Mucosa of descending colon (tissue), 3 donors: ENCODE data around the gene CDK6. TPM values are rescaled to one million over a fixed set of nuclear protein-coding genes. Genes with fewer than 3 reads are reported as not detected.

Source experiments
- ATAC-seq: fragments of 200-7000 bp; cut with Tn5 transposase; one replicate; pipeline ENCODE4 v1.9.1; 2020; ENCODE audit warnings: mild to moderate bottlenecking, moderate library complexity
- DNase-seq, 3 donors: peaks; one replicate each; pipeline ENCODE4 v3.0.0-alpha.2; 2020
- H3K36me3 ChIP-seq: fragments of 200-600 bp; one replicate; pipeline ENCODE4 v1.8.0; 2021; ENCODE audit warnings: low read depth, mild to moderate bottlenecking
- H3K4me1 ChIP-seq: fragments of 200-600 bp; one replicate; pipeline ENCODE4 v1.8.0; 2021; ENCODE audit warnings: low read depth, mild to moderate bottlenecking
- H3K4me3 ChIP-seq: fragments of 200-600 bp; one replicate; pipeline ENCODE4 v1.8.0; 2021; ENCODE audit warnings: mild to moderate bottlenecking
- H3K9me3 ChIP-seq: fragments of 200-600 bp; one replicate; pipeline ENCODE4 v1.8.0; 2021; ENCODE audit warnings: mild to moderate bottlenecking
- intact Hi-C, 2 donors: fragments of 100-400 bp; cut with DNase I in 1 of 2; cut with micrococcal nuclease in 1 of 2; formaldehyde crosslinking; loops; one replicate each; pipeline versions ENCODE4 v1.11.0 to v1.11.1; 2022; cut with DNase I, micrococcal nuclease
- total RNA-seq, 3 donors: library from RNA; stranded (reverse); fragmentation: NEBNext Ultra II Directional in 2 of 3; extraction: Animal tissue kit (Norgen Biotek cat#: 25700) in 2 of 3; gene quantifications; one replicate each; pipeline versions ENCODE4 v1.2.1 to v1.2.4, GENCODE V29; 2021 to 2023
- TF ChIP-seq, protein P1 (sequence below): fragments of 200-600 bp; IDR thresholded peaks from one replicate; pipeline ENCODE4 v1.8.0; 2022; ENCODE audit warnings: antibody characterized with exemption, mild to moderate bottlenecking
- donor health status: DM: no; HTN: no; CAD: no; lungs with moderate emphysema.
- donor health status: DM: no; HTN: no; CAD: no.
- donor health status: DM: no; HTN: yes; CAD: no.

The CDK6 gene
- total RNA-seq, 3 donors from 2014 or later, result 23.4 to 52.4 (median 33.1) TPM

DNA sequence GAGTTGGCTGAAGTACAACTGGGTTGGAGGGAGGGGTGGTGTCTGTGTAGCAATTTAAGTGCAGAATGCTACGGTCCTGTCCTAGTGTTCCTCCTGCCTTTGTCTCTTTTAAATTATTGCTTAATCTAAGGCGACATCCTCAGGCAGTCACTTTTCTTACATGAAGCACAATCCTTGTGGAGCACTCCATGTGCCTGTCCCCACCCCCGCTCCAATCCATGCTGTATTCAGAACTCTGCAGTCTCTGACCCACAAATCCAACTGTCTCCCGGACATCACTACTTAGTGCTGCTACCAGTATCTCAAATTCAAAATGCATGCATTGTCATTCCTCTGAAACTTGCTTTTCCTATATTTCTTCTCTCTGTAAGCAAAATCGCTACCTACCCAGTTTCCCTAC lies 154.7 kb downstream of the CDK6 start:
- intact Hi-C loops, result loop anchor here in 1 of 2 donors (10.0 kb wide), 1 partner anchor 57 kb away; no protein-coding TSS in a partner anchor
- no peak for DNase-seq
- Histone ChIP-seq H3K4me3 (no peak overlapping the region), H3K4me1 (peaks cover 26% of the 10 kb centered on the region), H3K9me3 (no peaks in the 10 kb centered on the region), H3K36me3 (no peaks in the 10 kb centered on the region)
- no peak for ATAC-seq
- TF ChIP-seq, protein P1, sequence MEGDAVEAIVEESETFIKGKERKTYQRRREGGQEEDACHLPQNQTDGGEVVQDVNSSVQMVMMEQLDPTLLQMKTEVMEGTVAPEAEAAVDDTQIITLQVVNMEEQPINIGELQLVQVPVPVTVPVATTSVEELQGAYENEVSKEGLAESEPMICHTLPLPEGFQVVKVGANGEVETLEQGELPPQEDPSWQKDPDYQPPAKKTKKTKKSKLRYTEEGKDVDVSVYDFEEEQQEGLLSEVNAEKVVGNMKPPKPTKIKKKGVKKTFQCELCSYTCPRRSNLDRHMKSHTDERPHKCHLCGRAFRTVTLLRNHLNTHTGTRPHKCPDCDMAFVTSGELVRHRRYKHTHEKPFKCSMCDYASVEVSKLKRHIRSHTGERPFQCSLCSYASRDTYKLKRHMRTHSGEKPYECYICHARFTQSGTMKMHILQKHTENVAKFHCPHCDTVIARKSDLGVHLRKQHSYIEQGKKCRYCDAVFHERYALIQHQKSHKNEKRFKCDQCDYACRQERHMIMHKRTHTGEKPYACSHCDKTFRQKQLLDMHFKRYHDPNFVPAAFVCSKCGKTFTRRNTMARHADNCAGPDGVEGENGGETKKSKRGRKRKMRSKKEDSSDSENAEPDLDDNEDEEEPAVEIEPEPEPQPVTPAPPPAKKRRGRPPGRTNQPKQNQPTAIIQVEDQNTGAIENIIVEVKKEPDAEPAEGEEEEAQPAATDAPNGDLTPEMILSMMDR, result no peak

DNA sequence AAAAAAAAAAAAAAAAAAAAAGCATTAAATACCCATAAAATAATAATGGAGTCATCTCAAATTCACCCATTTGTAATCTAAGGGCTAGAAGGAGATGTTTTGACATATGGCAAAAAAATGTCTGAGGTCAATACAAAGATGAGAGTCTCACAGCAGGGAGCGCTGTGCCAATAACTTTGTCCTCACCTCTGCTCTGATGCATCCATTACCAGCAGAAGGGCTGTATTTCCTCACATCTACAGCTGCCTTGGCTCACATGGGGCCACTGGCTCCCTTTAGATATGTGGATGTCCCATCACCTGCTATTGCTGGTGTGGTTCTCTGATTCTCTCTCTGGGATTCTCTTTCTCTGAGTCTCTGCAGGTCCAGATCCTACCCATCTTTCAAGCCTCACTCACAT lies 155.9 kb downstream of the CDK6 start:
- Histone ChIP-seq H3K4me1 (peaks cover 26% of the 10 kb centered on the region), H3K36me3 (no peaks in the 10 kb centered on the region), H3K4me3 (no peak overlapping the region), H3K9me3 (no peaks in the 10 kb centered on the region)
- TF ChIP-seq, protein P1, result no peak
- DNase-seq (no peak), ATAC-seq (no peak)
- intact Hi-C loops, result loop anchor here in 1 of 2 donors (10.0 kb wide), 1 partner anchor 56 kb away; no protein-coding TSS in a partner anchor

DNA sequence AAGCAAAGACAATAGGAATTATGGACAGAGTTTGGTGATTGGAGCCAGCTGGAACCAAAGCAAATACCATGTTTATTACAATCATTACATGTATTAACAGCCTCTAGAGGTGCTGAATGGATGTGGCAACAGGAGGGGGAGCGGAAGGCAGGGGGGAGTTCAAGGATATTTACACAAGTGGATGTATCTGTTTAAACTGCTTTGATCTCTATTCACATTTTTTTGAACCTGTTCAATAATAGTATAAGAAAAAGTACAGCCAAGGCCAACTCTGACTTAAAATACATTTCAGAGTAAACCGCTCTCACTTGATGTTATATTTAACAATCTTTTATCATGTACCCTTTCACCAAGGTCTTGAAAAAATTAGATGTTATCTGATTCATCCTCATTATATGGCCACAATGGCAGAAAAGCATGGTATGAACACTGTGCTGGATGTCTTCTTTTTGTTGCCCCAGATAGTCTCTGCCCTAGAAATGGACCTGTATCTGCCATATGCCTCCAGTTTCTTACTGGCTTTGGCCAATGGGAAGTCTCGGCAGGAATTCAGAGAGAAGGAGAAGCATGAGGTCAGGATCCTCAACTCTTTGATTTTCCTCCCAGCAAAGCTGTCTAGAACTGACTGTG lies 158.0 kb downstream of the CDK6 start:
- no peaks in the 10 kb centered on the region for H3K36me3 ChIP-seq
- ATAC-seq (no peak), DNase-seq (no peak)
- no peak overlapping the region for H3K4me3 ChIP-seq
- intact Hi-C loops, result no loop called here
- TF ChIP-seq, protein P1, result no peak
- H3K9me3 ChIP-seq, result no peaks in the 10 kb centered on the region
- peaks cover 17% of the 10 kb centered on the region for H3K4me1 ChIP-seq

DNA sequence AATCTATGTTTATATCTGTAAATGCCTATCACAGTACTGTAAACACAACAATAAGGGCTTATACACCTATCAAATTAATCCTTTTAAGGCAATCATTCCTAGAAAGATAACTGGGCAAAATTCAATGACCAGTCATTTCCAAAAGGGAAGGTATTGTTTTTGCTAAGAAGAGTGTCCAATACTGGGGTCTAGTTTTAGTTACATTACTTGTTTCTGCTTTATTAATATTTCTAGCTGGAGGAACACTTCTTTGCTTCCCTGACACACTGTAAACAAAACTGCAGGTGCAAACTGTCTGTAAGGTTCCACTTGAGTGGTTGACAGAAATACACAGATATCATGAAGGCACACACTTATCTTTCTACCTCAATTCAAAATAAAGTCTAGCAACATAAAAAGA lies 162.0 kb downstream of the CDK6 start:
- Histone ChIP-seq H3K4me1 (no peaks in the 10 kb centered on the region), H3K4me3 (no peak overlapping the region), H3K9me3 (no peaks in the 10 kb centered on the region), H3K36me3 (no peaks in the 10 kb centered on the region)
- intact Hi-C loops, result no loop called here
- ATAC-seq (no peak), DNase-seq (no peak)
- TF ChIP-seq, protein P1, result no peak

DNA sequence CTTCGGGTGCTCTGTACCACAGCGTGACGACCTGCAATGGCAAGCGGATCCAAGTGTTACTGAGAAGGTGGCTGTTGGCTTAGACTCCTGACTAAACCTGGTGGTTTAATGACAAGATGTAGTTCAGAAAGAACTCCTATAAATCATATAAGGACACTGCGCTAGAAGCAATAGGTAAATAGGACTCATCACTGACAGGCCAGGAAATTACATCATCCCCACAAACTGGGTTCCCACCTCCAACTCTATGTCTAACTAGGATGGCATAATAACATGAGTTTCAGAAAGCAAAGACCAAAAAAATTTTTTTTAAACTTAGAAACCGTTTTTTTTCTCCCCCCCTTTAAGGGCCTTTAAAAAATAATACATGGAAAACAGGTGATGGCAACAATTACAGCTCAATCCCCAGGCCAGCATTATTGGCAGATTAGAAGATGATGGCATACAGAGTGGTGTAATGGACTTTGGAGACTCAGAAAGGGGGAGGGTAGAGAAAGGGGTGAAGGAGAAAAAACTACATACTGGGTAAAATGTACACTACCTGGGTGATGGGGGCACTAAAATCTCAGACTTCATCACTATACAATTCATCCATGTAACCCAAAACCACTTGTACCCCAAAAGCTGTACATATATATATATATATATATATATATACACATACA lies 164.7 kb downstream of the CDK6 start:
- no peak for DNase-seq
- H3K9me3 ChIP-seq, result no peaks in the 10 kb centered on the region
- no peak for ATAC-seq
- no peaks in the 10 kb centered on the region for H3K36me3 ChIP-seq
- H3K4me1 ChIP-seq, result no peaks in the 10 kb centered on the region
- intact Hi-C loops, result no loop called here
- no peak overlapping the region for H3K4me3 ChIP-seq
- TF ChIP-seq, protein P1, result no peak
